BE2C (cell line): Measurements from ENCODE around the gene CMTM1.

Source experiments
- DNase-seq: peaks from one replicate; pipeline ENCODE4 v3.0.0-alpha.2; 2020
- H3K27me3 ChIP-seq: fragments of 250-450 bp; sonication (Bioruptor Pico); 2 replicates; pipeline ENCODE4 v1.5.1; 2020; ENCODE audit warnings: mild to moderate bottlenecking
- H3K36me3 ChIP-seq: fragments of 250-450 bp; sonication (Bioruptor Pico); 2 replicates; pipeline ENCODE4 v1.5.1; 2020; ENCODE audit warnings: mild to moderate bottlenecking
- H3K4me1 ChIP-seq: fragments of 250-450 bp; sonication (Bioruptor Pico); 2 replicates; pipeline ENCODE4 v1.5.1; 2020
- H3K4me3 ChIP-seq: 2 replicates; pipeline ENCODE4 v1.5.1; 2011; ENCODE audit warnings: low read depth, low read length
- H3K9me3 ChIP-seq: fragments of 250-450 bp; sonication (Bioruptor Pico); 2 replicates; pipeline ENCODE4 v1.5.1; 2020
- CTCF ChIP-seq: IDR thresholded peaks from 2 replicates; pipeline ENCODE4 v1.5.1; 2012; ENCODE audit warnings: mild to moderate bottlenecking, low read depth, low read length

Gene CMTM1

DNA sequence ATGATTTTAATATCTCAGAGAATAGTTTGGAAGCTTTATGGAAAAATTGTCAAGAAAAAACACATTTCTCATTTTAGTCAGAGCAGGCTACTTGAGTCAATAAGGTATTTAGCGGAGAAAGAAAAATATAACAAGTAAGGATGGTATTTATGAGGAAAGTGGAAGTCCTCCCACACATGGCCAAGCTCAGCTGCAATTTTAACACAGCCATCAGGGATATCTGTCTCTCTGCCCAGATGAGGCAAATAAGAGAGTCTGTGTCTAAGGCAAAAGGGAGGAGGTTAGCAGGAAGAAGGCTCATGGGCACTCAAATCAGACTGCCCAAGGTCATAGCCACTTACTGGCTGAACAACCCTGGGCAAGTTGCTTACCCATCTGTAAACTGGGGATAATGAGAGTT lies 7.8 kb downstream of the CMTM1 start:
- no peak for DNase-seq
- Histone ChIP-seq H3K27me3 (peaks cover 13% of the 10 kb centered on the region), H3K4me1 (no peaks in the 10 kb centered on the region), H3K36me3 (no peaks in the 10 kb centered on the region), H3K4me3 (no peak overlapping the region), H3K9me3 (peaks cover 1% of the 10 kb centered on the region; the same call in 1 of the 2 replicates)
- no peak for TF ChIP-seq CTCF

DNA sequence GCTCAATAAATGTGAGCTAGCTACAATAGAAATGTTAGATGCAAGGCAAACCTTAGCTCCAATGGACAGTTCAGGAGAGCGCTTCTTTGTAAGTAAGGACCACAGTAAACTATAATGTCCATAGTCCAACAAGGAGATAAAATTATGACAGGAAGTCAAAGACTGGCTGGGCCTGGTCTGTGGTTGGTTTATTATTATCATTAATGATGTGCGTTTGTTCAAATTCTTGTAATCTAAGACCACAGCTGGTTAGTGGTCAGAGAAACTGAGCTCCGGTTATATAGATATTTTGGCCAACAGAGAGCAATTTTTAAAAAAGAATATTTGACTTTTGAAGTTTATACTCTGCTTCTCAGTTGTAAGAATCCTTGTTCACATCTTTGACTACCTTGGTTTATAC lies 8.3 kb downstream of the CMTM1 start:
- Histone ChIP-seq H3K4me3 (no peak overlapping the region), H3K27me3 (peaks cover 18% of the 10 kb centered on the region), H3K9me3 (peaks cover 2% of the 10 kb centered on the region; the same call in 1 of the 2 replicates), H3K36me3 (no peaks in the 10 kb centered on the region), H3K4me1 (no peaks in the 10 kb centered on the region)
- no peak for TF ChIP-seq CTCF
- no peak for DNase-seq

GRCh38 chr16:66575060-66575459 lies 8.8 kb downstream of the CMTM1 start:
- H3K9me3 ChIP-seq, result peaks cover 2% of the 10 kb centered on the region; the same call in 1 of the 2 replicates
- H3K4me1 ChIP-seq, result no peaks in the 10 kb centered on the region

DNA sequence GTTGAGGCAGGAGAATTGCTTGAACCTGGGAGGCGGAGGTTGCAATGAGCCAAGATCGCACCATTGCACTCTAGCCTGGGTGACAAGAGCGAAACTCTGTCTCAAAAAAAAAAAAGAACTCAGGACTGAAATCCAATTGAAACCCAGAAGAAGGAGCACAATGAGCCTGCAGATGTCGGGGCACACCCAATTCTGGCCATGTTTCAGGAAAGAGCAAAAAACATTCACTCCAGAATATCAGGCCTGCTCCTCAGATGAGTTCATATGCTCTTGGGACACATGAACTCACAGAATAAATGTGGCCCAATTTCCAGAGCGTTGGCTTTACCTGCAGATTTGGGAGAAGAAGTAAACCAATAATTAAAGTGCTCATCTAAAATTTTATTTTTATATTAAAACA lies 10.1 kb downstream of the CMTM1 start:
- Histone ChIP-seq H3K4me1 (no peaks in the 10 kb centered on the region), H3K4me3 (no peak overlapping the region), H3K36me3 (no peaks in the 10 kb centered on the region), H3K9me3 (peaks cover 2% of the 10 kb centered on the region; the same call in 1 of the 2 replicates), H3K27me3 (peaks cover 18% of the 10 kb centered on the region)
- DNase-seq, result no peak
- no peak for TF ChIP-seq CTCF

More at GRCh38 chr16:66575060-66575459, 8.8 kb downstream of the CMTM1 start:
- H3K27me3 ChIP-seq, result peaks cover 18% of the 10 kb centered on the region
- no peak for DNase-seq
- H3K36me3 ChIP-seq, result no peaks in the 10 kb centered on the region
- no peak for TF ChIP-seq CTCF
- H3K4me3 ChIP-seq, result no peak overlapping the region

GRCh38 chr16:66578651-66579531 lies 12.7 kb downstream of the CMTM1 start, which contains the start of gene CMTM2:
Gene CMTM2 (plus strand): TSS chr16:66579463. CDS start chr16:66579608, 145 bp downstream.
- Histone ChIP-seq H3K27me3 (peaks cover 18% of the 10 kb centered on the region), H3K4me3 (peak within 1 kb of the TSS; percentile 52)
- TF ChIP-seq CTCF, result no peak

More at GRCh38 chr16:66578651-66579531, 12.7 kb downstream of the CMTM1 start, which contains the start of gene CMTM2:
- no peaks in the 10 kb centered on the region for H3K36me3 ChIP-seq
- no peaks in the 10 kb centered on the region for H3K4me1 ChIP-seq
- peaks cover 2% of the 10 kb centered on the region for H3K9me3 ChIP-seq
- peak; percentile 27 for DNase-seq
